SU-DHL-6 (cell line): ENCODE results near the gene KMT5B.

Experiments used
- H2AFZ ChIP-seq: fragments of 200-600 bp; sonication (generic); 2 replicates; pipeline ENCODE4 v1.6.1; 2014; ENCODE audit warnings: low read depth, mild to moderate bottlenecking, moderate library complexity, mixed read lengths, antibody characterized with exemption, low read length; ENCODE audit not compliant: severe bottlenecking
- H3F3A ChIP-seq: fragments of 200-600 bp; shearing (Covaris generic); 2 replicates; pipeline ENCODE4 v1.6.0; 2016; ENCODE audit warnings: antibody characterized with exemption, mild to moderate bottlenecking; ENCODE audit not compliant: insufficient read depth
- H3K27ac ChIP-seq: fragments of 200-600 bp; sonication (generic); 2 replicates; pipeline ENCODE4 v1.5.1; 2016; ENCODE audit warnings: low read depth, mild to moderate bottlenecking, low read length, moderate library complexity, mixed read lengths
- H3K27me3 ChIP-seq: fragments of 200-600 bp; sonication (generic), shearing (Covaris generic); 2 replicates; pipeline ENCODE4 v1.6.0; 2014; ENCODE audit warnings: mild to moderate bottlenecking, low read length
- H3K36me3 ChIP-seq: fragments of 200-600 bp; sonication (generic); 2 replicates; pipeline ENCODE4 v1.6.1; 2014; ENCODE audit warnings: mild to moderate bottlenecking, low read length, mixed read lengths
- H3K4me2 ChIP-seq: fragments of 300-600, 200-600 bp; shearing (Covaris generic), sonication (generic); 2 replicates; pipeline ENCODE4 v1.6.0; 2014; ENCODE audit warnings: low read length, low read depth, mild to moderate bottlenecking; ENCODE audit not compliant: poor library complexity, severe bottlenecking
- H3K4me3 ChIP-seq: fragments of 200-600 bp; sonication (generic); 2 replicates; pipeline ENCODE4 v1.5.1; 2014; ENCODE audit warnings: antibody characterized with exemption, low read length, mild to moderate bottlenecking, mixed read lengths; ENCODE audit not compliant: insufficient read depth, poor library complexity, severe bottlenecking
- H3K79me2 ChIP-seq: fragments of 200-600 bp; sonication (generic); 2 replicates; pipeline ENCODE4 v1.6.1; 2014; ENCODE audit warnings: mild to moderate bottlenecking, low read length, moderate library complexity; ENCODE audit not compliant: insufficient read depth
- H3K9ac ChIP-seq: fragments of 200-600 bp; sonication (generic); 2 replicates; pipeline ENCODE4 v1.7.0; 2014; ENCODE audit warnings: mild to moderate bottlenecking, low read length
- H3K9me2 ChIP-seq: fragments of 200-600 bp; sonication (generic); replicated peaks from 2 replicates; pipeline ENCODE4 v1.6.1; 2014; ENCODE audit warnings: low read length; ENCODE audit not compliant: insufficient read depth
- H3K9me3 ChIP-seq: fragments of 200-600 bp; sonication (generic); 2 replicates; pipeline ENCODE4 v1.6.1; 2014; ENCODE audit warnings: low read length, mixed read lengths; ENCODE audit not compliant: insufficient read depth
- H4K20me1 ChIP-seq: fragments of 200-600 bp; sonication (generic); 2 replicates; pipeline ENCODE4 v1.6.1; 2014; ENCODE audit warnings: low read depth, mild to moderate bottlenecking, antibody characterized with exemption, low read length, moderate library complexity, mixed read lengths
- EZH2phosphoT487 ChIP-seq: fragments of 200-600 bp; sonication (generic), shearing (Covaris generic); conservative IDR thresholded peaks from 2 replicates; pipeline ENCODE4 v1.6.1; 2018; ENCODE audit warnings: mild to moderate bottlenecking, antibody characterized with exemption, low read length, moderate library complexity, mixed read lengths
- TF ChIP-seq, protein P1 (sequence below): fragments of 200-600 bp; sonication (generic); IDR thresholded peaks from one replicate; pipeline ENCODE4 v1.5.1; 2017; ENCODE audit warnings: antibody characterized with exemption, mild to moderate bottlenecking, low read length, moderate library complexity; ENCODE audit not compliant: insufficient read depth, poor library complexity, severe bottlenecking

The KMT5B gene

GRCh38 chr11:68199295-68199987 is 13.7 kb downstream of the KMT5B start:
- Histone ChIP-seq H3F3A (no peaks in the 10 kb centered on the region), H2AFZ (no peak overlapping the region), H4K20me1 (peaks cover 12% of the 10 kb centered on the region), H3K36me3 (no peaks in the 10 kb centered on the region), H3K4me3 (no peak overlapping the region), H3K27me3 (no peaks in the 10 kb centered on the region), H3K9ac (no peak overlapping the region), H3K9me2 (no peaks in the 10 kb centered on the region), H3K9me3 (no peaks in the 10 kb centered on the region), H3K27ac (no peak overlapping the region), H3K4me2 (no peak overlapping the region), H3K79me2 (peaks cover 54% of the 10 kb centered on the region)
- TF ChIP-seq, protein P1, sequence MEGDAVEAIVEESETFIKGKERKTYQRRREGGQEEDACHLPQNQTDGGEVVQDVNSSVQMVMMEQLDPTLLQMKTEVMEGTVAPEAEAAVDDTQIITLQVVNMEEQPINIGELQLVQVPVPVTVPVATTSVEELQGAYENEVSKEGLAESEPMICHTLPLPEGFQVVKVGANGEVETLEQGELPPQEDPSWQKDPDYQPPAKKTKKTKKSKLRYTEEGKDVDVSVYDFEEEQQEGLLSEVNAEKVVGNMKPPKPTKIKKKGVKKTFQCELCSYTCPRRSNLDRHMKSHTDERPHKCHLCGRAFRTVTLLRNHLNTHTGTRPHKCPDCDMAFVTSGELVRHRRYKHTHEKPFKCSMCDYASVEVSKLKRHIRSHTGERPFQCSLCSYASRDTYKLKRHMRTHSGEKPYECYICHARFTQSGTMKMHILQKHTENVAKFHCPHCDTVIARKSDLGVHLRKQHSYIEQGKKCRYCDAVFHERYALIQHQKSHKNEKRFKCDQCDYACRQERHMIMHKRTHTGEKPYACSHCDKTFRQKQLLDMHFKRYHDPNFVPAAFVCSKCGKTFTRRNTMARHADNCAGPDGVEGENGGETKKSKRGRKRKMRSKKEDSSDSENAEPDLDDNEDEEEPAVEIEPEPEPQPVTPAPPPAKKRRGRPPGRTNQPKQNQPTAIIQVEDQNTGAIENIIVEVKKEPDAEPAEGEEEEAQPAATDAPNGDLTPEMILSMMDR, result no peak
- TF ChIP-seq EZH2phosphoT487, result no peak

- Histone ChIP-seq H3F3A (no peaks in the 10 kb centered on the region), H3K36me3 (no peaks in the 10 kb centered on the region), H3K4me3 (no peak overlapping the region), H3K9me2 (no peaks in the 10 kb centered on the region), H3K9me3 (no peaks in the 10 kb centered on the region), H3K4me2 (no peak overlapping the region), H2AFZ (no peak overlapping the region), H3K79me2 (peaks cover 53% of the 10 kb centered on the region), H3K27ac (no peak overlapping the region), H3K9ac (no peak overlapping the region), H4K20me1 (peaks cover 13% of the 10 kb centered on the region), H3K27me3 (no peaks in the 10 kb centered on the region)
- TF ChIP-seq, protein P1, result no peak
- no peak for TF ChIP-seq EZH2phosphoT487
Measured at GRCh38 chr11:68196219-68196618, 16.9 kb downstream of the KMT5B start.

GRCh38 chr11:68194675-68195294 is 18.3 kb downstream of the KMT5B start:
- no peaks in the 10 kb centered on the region for H3K36me3 ChIP-seq
- H3K4me3 ChIP-seq, result no peak overlapping the region
- no peaks in the 10 kb centered on the region for H3K9me3 ChIP-seq
- H3K79me2 ChIP-seq, result peaks cover 43% of the 10 kb centered on the region
- H3K4me2 ChIP-seq, result no peak overlapping the region
- peaks cover 9% of the 10 kb centered on the region for H4K20me1 ChIP-seq
- no peak overlapping the region for H3K27ac ChIP-seq
- TF ChIP-seq EZH2phosphoT487, result no peak
- TF ChIP-seq, protein P1, result no peak
- no peaks in the 10 kb centered on the region for H3K27me3 ChIP-seq
- no peak overlapping the region for H2AFZ ChIP-seq
- H3K9me2 ChIP-seq, result no peaks in the 10 kb centered on the region
- no peak overlapping the region for H3K9ac ChIP-seq
- H3F3A ChIP-seq, result no peaks in the 10 kb centered on the region
